HepG2 (cell line): ENCODE results near the gene CDC42BPG. TPM values are rescaled to one million over a fixed set of nuclear protein-coding genes. Genes with fewer than 3 reads are reported as not detected.

Experiments used
- ARNT2 ChIP-seq: sonication (generic); formaldehyde crosslinking; IDR thresholded peaks from 2 replicates; pipeline ENCODE4 v1.8.0; 2022; ENCODE audit warnings: mild to moderate bottlenecking, low read depth, missing genetic modification reagents, moderate library complexity
- CHCHD3 ChIP-seq: sonication (generic); formaldehyde crosslinking; IDR thresholded peaks from 2 replicates; pipeline ENCODE4 v1.8.0; 2022; ENCODE audit warnings: mild to moderate bottlenecking, missing genetic modification reagents, moderate library complexity
- EEA1 ChIP-seq: sonication (generic); formaldehyde crosslinking; IDR thresholded peaks from 2 replicates; pipeline ENCODE4 v1.5.1; 2020; ENCODE audit warnings: mild to moderate bottlenecking, missing genetic modification reagents, borderline replicate concordance
- HES4 ChIP-seq: sonication (generic); formaldehyde crosslinking; IDR thresholded peaks from 2 replicates; pipeline ENCODE4 v1.9.0; 2021; ENCODE audit warnings: mild to moderate bottlenecking, missing genetic modification reagents, borderline replicate concordance
- HIVEP1 ChIP-seq: sonication (generic); formaldehyde crosslinking; IDR thresholded peaks from 2 replicates; pipeline ENCODE4 v1.4.0; 2020; ENCODE audit warnings: mild to moderate bottlenecking, missing genetic modification reagents
- JARID2 ChIP-seq: sonication (generic); formaldehyde crosslinking; IDR thresholded peaks from 2 replicates; pipeline ENCODE4 v1.8.1; 2023; ENCODE audit warnings: missing genetic modification reagents, inconsistent platforms; ENCODE audit not compliant: insufficient replicate concordance
- POLR2AphosphoS2 ChIP-seq: IDR thresholded peaks from 2 replicates; pipeline ENCODE4 v1.6.1; 2011; ENCODE audit warnings: low read depth, low read length, improper control_type of control experiment
- RARA ChIP-seq: IDR thresholded peaks from 2 replicates; pipeline ENCODE4 v1.6.1; 2016; ENCODE audit warnings: missing genetic modification reagents, missing compliant biosample characterization
- YEATS2 ChIP-seq: sonication (generic); formaldehyde crosslinking; IDR thresholded peaks from 2 replicates; pipeline ENCODE4 v1.4.0; 2020; ENCODE audit warnings: missing genetic modification reagents, borderline replicate concordance
- ZBTB7B ChIP-seq: sonication (generic); formaldehyde crosslinking; IDR thresholded peaks from 2 replicates; pipeline ENCODE4 v1.4.0; 2020; ENCODE audit warnings: missing genetic modification reagents
- ZNF224 ChIP-seq: sonication (generic); formaldehyde crosslinking; IDR thresholded peaks from 2 replicates; pipeline ENCODE4 v1.5.0; 2020; ENCODE audit warnings: mild to moderate bottlenecking, missing genetic modification reagents
- ZNF263 ChIP-seq: sonication (generic); formaldehyde crosslinking; IDR thresholded peaks from 2 replicates; pipeline ENCODE4 v1.4.0; 2020; ENCODE audit warnings: missing genetic modification reagents
- ZNF335 ChIP-seq: sonication (generic); formaldehyde crosslinking; IDR thresholded peaks from 2 replicates; pipeline ENCODE4 v1.4.0; 2020; ENCODE audit warnings: missing genetic modification reagents
- ZNF501 ChIP-seq: sonication (generic); formaldehyde crosslinking; IDR thresholded peaks from 2 replicates; pipeline ENCODE4 v1.5.1; 2020; ENCODE audit warnings: mild to moderate bottlenecking, moderate library complexity, missing genetic modification reagents
- ZNF619 ChIP-seq: sonication (generic); formaldehyde crosslinking; IDR thresholded peaks from 2 replicates; pipeline ENCODE4 v1.4.0; 2020; ENCODE audit warnings: mild to moderate bottlenecking, missing genetic modification reagents
- ZNF672 ChIP-seq: sonication (generic); formaldehyde crosslinking; IDR thresholded peaks from 2 replicates; pipeline ENCODE4 v1.8.1; 2022; ENCODE audit warnings: missing genetic modification reagents
- ZNF724P ChIP-seq: sonication (generic); formaldehyde crosslinking; IDR thresholded peaks from 2 replicates; pipeline ENCODE4 v1.8.0; 2022; ENCODE audit warnings: missing genetic modification reagents, borderline replicate concordance
- ZNF773 ChIP-seq: sonication (generic); formaldehyde crosslinking; IDR thresholded peaks from 2 replicates; pipeline ENCODE4 v1.4.0; 2020; ENCODE audit warnings: missing genetic modification reagents, borderline replicate concordance
- polyA plus RNA-seq, 8 experiments: library from polyadenylated mRNA; depleted of rRNA in 3 of 8; stranded (reverse) in 7 of 8; unstranded in 1 of 8; fragments of >200 nt; fragmentation: Illumina TruSeq in 4 of 8; extraction: Trizol in 4 of 8; gene quantifications; 2 replicates each; pipeline versions ENCODE4 v1.2.1 to v1.2.3, GENCODE V29; 2011 to 2016; ENCODE audit warnings: low read depth in 4 of 8, missing spikeins in 1 of 8, mixed read lengths in 1 of 8; ENCODE audit not compliant: insufficient read depth in 1 of 8
- total RNA-seq, 5 experiments: library from RNA; depleted of rRNA; stranded (reverse); fragments of >200 nt; fragmentation: Illumina TruSeq; extraction: Trizol; gene quantifications; 2 replicates each; pipeline ENCODE4 v1.2.3, GENCODE V29; 2016; ENCODE audit warnings: low read depth in 1 of 5
- TF ChIP-seq, protein P1 (sequence below): sonication (generic); formaldehyde crosslinking; IDR thresholded peaks from 2 replicates; pipeline ENCODE4 v1.4.0; 2020; ENCODE audit warnings: low read depth, mild to moderate bottlenecking, missing genetic modification reagents
- TF ChIP-seq, protein P2 (sequence below): sonication (generic); formaldehyde crosslinking; IDR thresholded peaks from 2 replicates; pipeline ENCODE4 v1.9.0; 2022; ENCODE audit warnings: low read depth, missing genetic modification reagents
- TF ChIP-seq, protein P3 (sequence below): sonication (generic); formaldehyde crosslinking; IDR thresholded peaks from 2 replicates; pipeline ENCODE4 v1.4.0; 2020; ENCODE audit warnings: low read depth, mild to moderate bottlenecking, missing genetic modification reagents
- TF ChIP-seq, protein P4 (sequence below): sonication (generic); formaldehyde crosslinking; IDR thresholded peaks from 2 replicates; pipeline ENCODE4 v1.4.0; 2020; ENCODE audit warnings: missing genetic modification reagents, borderline replicate concordance

The CDC42BPG gene
- total and polyA plus RNA-seq, 2 of the 13 experiments (the other 11 are each of a cell fraction or from before 2014, with no cell fraction given): 0.55 to 1.4 TPM

DNA sequence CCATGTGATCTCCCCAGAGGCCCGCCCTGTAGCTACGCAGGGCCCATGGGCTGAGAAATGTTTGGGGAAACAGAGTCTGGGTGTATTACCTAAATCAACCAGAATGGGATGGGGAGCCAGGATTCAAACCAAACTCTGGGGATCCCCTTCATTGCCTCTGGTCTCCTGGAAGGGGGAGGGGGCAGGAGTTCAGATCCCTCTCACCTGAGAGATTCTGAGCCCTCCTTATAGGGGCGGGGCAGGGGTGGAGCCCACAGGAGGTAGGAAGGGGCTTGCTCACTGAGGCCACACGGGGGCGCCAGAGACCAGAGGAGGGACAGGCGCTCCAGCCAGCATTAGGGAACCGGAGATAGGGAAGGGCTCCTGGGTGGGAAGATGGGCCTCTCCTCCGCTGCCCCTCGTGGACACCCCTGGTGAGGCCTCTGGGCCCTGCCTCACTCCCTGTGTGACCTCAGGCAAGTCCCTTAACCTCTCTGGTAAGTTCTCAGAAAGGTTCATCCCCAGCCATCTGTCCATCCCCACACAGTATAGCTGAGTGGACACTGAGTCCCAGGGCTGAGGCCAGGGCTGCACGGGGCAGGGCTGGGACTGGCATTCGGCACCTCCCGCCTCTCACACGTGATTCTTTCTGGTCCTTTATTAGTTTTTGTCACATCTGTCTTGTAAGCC, 2.7 kb upstream of the CDC42BPG start (continued):
- no peak for TF ChIP-seq HES4
- TF ChIP-seq ZNF773 (CRISPR knock-in tag): no peak
- no peak for TF ChIP-seq ZNF263 (CRISPR knock-in tag)
- peak; percentile 75; the same call in 1 of the 2 replicates for TF ChIP-seq ZBTB7B (CRISPR knock-in tag)
- no peak for TF ChIP-seq ZNF672
- 0 out of 2 replicates have a peak, but pooled peaks have one; percentile 32 for TF ChIP-seq ARNT2
- no peak for TF ChIP-seq POLR2AphosphoS2
- TF ChIP-seq JARID2 (CRISPR knock-in tag): no peak
- TF ChIP-seq HIVEP1: no peak
- no peak for TF ChIP-seq ZNF724P (CRISPR knock-in tag)
- TF ChIP-seq CHCHD3 (CRISPR knock-in tag): no peak
- TF ChIP-seq ZNF224 (CRISPR knock-in tag): no peak
- TF ChIP-seq ZNF335 (CRISPR knock-in tag): no peak
- TF ChIP-seq, protein P1, sequence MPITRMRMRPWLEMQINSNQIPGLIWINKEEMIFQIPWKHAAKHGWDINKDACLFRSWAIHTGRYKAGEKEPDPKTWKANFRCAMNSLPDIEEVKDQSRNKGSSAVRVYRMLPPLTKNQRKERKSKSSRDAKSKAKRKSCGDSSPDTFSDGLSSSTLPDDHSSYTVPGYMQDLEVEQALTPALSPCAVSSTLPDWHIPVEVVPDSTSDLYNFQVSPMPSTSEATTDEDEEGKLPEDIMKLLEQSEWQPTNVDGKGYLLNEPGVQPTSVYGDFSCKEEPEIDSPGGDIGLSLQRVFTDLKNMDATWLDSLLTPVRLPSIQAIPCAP (CRISPR knock-in tag): no peak
- TF ChIP-seq, protein P2, sequence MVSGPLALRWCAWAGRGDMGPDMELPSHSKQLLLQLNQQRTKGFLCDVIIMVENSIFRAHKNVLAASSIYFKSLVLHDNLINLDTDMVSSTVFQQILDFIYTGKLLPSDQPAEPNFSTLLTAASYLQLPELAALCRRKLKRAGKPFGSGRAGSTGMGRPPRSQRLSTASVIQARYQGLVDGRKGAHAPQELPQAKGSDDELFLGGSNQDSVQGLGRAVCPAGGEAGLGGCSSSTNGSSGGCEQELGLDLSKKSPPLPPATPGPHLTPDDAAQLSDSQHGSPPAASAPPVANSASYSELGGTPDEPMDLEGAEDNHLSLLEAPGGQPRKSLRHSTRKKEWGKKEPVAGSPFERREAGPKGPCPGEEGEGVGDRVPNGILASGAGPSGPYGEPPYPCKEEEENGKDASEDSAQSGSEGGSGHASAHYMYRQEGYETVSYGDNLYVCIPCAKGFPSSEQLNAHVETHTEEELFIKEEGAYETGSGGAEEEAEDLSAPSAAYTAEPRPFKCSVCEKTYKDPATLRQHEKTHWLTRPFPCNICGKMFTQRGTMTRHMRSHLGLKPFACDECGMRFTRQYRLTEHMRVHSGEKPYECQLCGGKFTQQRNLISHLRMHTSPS (CRISPR knock-in tag): 0 out of 2 replicates have a peak, but pooled peaks have one; percentile 52
- TF ChIP-seq, protein P3, sequence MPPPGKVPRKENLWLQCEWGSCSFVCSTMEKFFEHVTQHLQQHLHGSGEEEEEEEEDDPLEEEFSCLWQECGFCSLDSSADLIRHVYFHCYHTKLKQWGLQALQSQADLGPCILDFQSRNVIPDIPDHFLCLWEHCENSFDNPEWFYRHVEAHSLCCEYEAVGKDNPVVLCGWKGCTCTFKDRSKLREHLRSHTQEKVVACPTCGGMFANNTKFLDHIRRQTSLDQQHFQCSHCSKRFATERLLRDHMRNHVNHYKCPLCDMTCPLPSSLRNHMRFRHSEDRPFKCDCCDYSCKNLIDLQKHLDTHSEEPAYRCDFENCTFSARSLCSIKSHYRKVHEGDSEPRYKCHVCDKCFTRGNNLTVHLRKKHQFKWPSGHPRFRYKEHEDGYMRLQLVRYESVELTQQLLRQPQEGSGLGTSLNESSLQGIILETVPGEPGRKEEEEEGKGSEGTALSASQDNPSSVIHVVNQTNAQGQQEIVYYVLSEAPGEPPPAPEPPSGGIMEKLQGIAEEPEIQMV (CRISPR knock-in tag): no peak
- no peak for TF ChIP-seq YEATS2
- TF ChIP-seq RARA (CRISPR knock-in tag): no peak
- no peak for TF ChIP-seq EEA1 (CRISPR knock-in tag)
- peak; percentile 72; the same call in 1 of the 2 replicates for TF ChIP-seq ZNF619
- TF ChIP-seq, protein P4, sequence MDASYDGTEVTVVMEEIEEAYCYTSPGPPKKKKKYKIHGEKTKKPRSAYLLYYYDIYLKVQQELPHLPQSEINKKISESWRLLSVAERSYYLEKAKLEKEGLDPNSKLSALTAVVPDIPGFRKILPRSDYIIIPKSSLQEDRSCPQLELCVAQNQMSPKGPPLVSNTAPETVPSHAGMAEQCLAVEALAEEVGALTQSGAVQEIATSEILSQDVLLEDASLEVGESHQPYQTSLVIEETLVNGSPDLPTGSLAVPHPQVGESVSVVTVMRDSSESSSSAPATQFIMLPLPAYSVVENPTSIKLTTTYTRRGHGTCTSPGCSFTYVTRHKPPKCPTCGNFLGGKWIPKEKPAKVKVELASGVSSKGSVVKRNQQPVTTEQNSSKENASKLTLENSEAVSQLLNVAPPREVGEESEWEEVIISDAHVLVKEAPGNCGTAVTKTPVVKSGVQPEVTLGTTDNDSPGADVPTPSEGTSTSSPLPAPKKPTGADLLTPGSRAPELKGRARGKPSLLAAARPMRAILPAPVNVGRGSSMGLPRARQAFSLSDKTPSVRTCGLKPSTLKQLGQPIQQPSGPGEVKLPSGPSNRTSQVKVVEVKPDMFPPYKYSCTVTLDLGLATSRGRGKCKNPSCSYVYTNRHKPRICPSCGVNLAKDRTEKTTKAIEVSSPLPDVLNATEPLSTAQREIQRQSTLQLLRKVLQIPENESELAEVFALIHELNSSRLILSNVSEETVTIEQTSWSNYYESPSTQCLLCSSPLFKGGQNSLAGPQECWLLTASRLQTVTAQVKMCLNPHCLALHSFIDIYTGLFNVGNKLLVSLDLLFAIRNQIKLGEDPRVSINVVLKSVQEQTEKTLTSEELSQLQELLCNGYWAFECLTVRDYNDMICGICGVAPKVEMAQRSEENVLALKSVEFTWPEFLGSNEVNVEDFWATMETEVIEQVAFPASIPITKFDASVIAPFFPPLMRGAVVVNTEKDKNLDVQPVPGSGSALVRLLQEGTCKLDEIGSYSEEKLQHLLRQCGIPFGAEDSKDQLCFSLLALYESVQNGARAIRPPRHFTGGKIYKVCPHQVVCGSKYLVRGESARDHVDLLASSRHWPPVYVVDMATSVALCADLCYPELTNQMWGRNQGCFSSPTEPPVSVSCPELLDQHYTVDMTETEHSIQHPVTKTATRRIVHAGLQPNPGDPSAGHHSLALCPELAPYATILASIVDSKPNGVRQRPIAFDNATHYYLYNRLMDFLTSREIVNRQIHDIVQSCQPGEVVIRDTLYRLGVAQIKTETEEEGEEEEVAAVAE (CRISPR knock-in tag): no peak
- TF ChIP-seq ZNF501 (CRISPR knock-in tag): no peak
